ENCODE data around the gene NUDT22.
A peak's percentile ranks its signal among the peaks of the same experiment; 100 is the strongest.
"Not testable (repeated sequence)": the region's sequence is repeated elsewhere in the genome, so short reads cannot be mapped to it uniquely, and the experiment has no call there.

NUDT22 gene

DNA sequence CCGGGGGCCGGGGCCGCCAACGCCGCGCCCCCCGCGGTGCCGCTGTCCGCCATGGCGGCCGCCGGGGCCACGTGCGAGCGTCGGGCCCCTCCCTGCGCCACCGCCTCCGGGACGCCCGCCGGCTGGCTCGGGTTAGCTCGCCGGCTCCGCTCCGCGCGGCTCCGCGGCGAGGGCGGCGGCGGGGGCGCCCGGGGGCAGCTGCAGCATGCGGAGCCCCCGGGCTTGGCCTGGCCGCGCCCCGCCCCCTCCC is 20.5 kb downstream of the NUDT22 start:
- DNase-seq (ENCODE audit: low read depth), result not testable (repeated sequence)

DNA sequence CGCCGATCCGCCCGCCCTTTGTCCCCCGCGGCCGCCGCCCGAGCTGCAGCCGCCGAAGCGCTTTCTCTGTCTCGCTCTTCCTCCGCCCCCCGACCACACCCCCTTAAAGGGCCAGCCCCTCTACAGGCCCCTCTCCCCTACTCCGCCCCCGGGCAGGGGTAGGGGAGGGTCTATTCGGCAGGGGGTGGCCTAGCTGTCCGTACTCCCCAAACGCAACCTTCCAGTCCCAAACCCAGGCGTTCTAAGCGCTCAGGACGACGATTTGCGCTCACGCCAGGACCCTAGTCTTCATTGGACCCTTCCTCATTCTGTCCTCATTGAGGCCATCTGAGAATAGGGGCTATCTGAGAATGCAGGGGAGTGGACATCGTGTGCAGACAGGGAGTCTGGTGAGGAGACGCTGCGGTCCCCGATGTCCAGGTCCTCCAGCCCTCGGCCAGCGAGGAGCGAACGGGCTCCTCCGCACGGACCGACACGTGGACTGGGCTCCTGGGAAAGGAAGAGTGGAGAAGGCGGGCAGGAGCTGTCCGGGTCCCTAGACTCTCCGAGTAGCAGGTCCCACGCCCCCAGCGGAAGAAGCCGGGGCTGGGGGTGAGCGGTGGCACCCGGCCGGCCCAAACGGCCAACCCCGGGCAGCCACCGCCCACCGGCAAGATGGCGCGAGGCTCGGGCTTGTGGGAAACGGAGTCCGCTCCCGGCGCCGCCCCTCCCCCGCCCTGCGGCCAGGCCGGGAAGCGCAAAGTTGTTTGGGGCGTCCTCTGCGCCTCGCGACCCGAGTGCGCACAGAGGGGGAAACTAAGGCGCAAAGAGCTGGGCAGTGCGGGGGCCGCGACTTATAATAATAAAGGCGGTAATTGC is 21.0 kb downstream of the NUDT22 start, which contains the start of gene PPP1R14B:
PPP1R14B (minus strand) TSS at position 73 of the 858 bp plus-strand sequence. CDS start 270 bp downstream, outside the sequence.
- Histone ChIP-seq H3K9me3 (ENCODE audit: control insufficient read depth, low read length) (no peaks in the 10 kb centered on the region), H3K36me3 (ENCODE audit: control insufficient read depth, insufficient read depth, low read length, severe bottlenecking) (peaks cover 14% of the 10 kb centered on the region), H3K27me3 (replicated peaks; ENCODE audit: control insufficient read depth, insufficient read depth, low read length) (no peaks in the 10 kb centered on the region), H3K4me1 (ENCODE audit: control insufficient read depth, insufficient read depth, low read length) (peaks cover 40% of the 10 kb centered on the region), H3K4me3 (ENCODE audit: low read length) (peak within 1 kb of the TSS; percentile 94), H3K9ac (ENCODE audit: low read length) (peak within 1 kb of the TSS; percentile 98)
- peak; percentile 94 for DNase-seq (ENCODE audit: low read depth)

More for the DNA sequence above, 20.5 kb downstream of the NUDT22 start:
- H3K9ac ChIP-seq (ENCODE audit: low read length), result peak overlapping the region; percentile 98
- H3K9me3 ChIP-seq (ENCODE audit: control insufficient read depth, low read length); H3K27me3 ChIP-seq (replicated peaks; ENCODE audit: control insufficient read depth, insufficient read depth, low read length): not testable (repeated sequence)
- H3K4me1 ChIP-seq (ENCODE audit: control insufficient read depth, insufficient read depth, low read length), result peaks cover 38% of the 10 kb centered on the region
- H3K4me3 ChIP-seq (ENCODE audit: low read length), result peak overlapping the region; percentile 94
- peaks cover 14% of the 10 kb centered on the region for H3K36me3 ChIP-seq (ENCODE audit: control insufficient read depth, insufficient read depth, low read length, severe bottlenecking)

DNA sequence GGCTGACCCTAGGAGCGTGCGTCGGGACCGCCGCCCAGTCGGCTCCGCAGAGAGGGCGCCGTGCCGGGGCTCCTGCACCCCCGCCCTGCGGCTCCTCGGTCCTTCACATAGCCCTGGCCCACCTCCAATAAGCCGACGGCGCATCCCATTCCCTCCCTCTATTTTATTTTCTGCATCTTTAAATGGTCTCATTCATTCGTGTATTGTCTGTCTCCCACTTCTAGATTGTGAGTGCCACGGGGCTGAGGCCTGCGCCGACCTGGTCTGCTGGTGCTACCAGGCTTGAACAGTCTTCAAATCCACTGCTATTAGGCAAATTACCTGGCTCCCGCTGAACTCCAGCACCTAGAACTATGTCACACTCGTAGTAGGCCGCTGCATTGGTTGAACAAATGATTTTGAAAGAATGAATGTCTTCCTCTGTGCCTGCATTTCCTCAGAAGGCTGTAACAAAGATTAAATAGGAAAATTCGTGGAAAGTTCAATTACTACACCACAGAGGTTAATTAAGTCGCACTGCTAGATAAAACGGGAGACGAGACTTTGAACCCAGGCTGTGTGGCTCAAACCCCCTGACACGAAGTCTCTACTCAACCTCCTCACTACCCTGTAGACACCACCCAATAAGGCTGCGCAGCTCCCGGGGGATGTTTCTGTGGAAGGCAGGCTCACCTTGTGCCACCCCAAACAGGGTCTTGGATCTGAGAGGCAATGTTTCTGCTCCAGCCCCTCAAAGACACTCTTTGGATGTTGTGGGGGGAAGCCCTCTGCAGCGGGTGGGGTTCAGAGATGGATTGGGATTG is 21.9 kb downstream of the NUDT22 start:
- Histone ChIP-seq H3K4me3 (ENCODE audit: low read length) (peak overlapping the region; percentile 90), H3K4me1 (ENCODE audit: control insufficient read depth, insufficient read depth, low read length) (peaks cover 37% of the 10 kb centered on the region), H3K36me3 (ENCODE audit: control insufficient read depth, insufficient read depth, low read length, severe bottlenecking) (peaks cover 14% of the 10 kb centered on the region), H3K9me3 (ENCODE audit: control insufficient read depth, low read length) (no peaks in the 10 kb centered on the region), H3K9ac (ENCODE audit: low read length) (peak overlapping the region; percentile 93), H3K27me3 (replicated peaks; ENCODE audit: control insufficient read depth, insufficient read depth, low read length) (no peaks in the 10 kb centered on the region)
- no peak for DNase-seq (ENCODE audit: low read depth)

DNA sequence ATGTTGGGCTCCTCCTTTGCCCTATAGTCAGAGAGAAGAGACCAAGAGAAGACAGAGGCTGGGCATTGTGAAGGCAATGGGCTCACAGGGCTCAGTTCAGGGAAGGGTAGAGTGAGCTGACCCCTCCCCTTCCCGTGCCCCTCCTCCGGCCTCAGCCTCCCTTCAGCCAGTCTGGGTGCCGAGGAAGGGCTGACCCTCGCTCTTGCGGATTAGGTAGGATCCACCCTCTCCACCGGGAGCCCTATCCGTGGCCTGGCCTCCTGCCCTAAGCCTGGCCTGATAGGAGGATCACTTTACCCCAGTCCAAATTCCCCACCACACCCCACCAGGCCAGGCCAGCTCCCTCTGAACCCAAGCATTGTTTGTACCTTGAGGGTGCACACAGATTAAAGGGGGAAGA is 22.5 kb downstream of the NUDT22 start:
- Histone ChIP-seq H3K36me3 (ENCODE audit: control insufficient read depth, insufficient read depth, low read length, severe bottlenecking) (peaks cover 8% of the 10 kb centered on the region), H3K9ac (ENCODE audit: low read length) (peak overlapping the region; percentile 93), H3K4me3 (ENCODE audit: low read length) (no peak overlapping the region), H3K27me3 (replicated peaks; ENCODE audit: control insufficient read depth, insufficient read depth, low read length) (no peaks in the 10 kb centered on the region), H3K9me3 (ENCODE audit: control insufficient read depth, low read length) (no peaks in the 10 kb centered on the region), H3K4me1 (ENCODE audit: control insufficient read depth, insufficient read depth, low read length) (peaks cover 38% of the 10 kb centered on the region)
- DNase-seq (ENCODE audit: low read depth), result no peak

DNA sequence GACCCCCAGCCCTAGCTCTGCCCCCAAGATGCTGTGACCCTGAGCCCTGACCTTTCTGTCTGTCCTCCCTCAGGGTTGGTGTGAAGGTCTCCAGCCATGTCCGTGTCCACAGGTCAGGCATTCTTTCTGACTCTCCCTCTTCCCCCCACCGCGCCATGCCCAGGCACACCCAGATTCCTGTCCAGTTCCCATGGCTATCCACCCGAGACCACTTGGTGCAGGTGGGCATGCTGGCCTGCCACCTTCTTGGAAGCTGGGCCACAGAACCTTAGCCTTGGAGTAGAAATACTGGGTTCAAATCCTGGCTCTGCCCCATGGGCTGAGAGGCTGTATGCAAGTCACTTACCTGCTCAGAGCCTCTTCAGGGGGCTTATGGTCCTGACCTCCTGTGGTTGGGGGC is 23.0 kb downstream of the NUDT22 start:
- Histone ChIP-seq H3K36me3 (ENCODE audit: control insufficient read depth, insufficient read depth, low read length, severe bottlenecking) (peaks cover 3% of the 10 kb centered on the region), H3K9me3 (ENCODE audit: control insufficient read depth, low read length) (no peaks in the 10 kb centered on the region), H3K9ac (ENCODE audit: low read length) (no peak overlapping the region), H3K4me3 (ENCODE audit: low read length) (no peak overlapping the region), H3K27me3 (replicated peaks; ENCODE audit: control insufficient read depth, insufficient read depth, low read length) (no peaks in the 10 kb centered on the region), H3K4me1 (ENCODE audit: control insufficient read depth, insufficient read depth, low read length) (peaks cover 34% of the 10 kb centered on the region)
- DNase-seq (ENCODE audit: low read depth), result no peak

DNA sequence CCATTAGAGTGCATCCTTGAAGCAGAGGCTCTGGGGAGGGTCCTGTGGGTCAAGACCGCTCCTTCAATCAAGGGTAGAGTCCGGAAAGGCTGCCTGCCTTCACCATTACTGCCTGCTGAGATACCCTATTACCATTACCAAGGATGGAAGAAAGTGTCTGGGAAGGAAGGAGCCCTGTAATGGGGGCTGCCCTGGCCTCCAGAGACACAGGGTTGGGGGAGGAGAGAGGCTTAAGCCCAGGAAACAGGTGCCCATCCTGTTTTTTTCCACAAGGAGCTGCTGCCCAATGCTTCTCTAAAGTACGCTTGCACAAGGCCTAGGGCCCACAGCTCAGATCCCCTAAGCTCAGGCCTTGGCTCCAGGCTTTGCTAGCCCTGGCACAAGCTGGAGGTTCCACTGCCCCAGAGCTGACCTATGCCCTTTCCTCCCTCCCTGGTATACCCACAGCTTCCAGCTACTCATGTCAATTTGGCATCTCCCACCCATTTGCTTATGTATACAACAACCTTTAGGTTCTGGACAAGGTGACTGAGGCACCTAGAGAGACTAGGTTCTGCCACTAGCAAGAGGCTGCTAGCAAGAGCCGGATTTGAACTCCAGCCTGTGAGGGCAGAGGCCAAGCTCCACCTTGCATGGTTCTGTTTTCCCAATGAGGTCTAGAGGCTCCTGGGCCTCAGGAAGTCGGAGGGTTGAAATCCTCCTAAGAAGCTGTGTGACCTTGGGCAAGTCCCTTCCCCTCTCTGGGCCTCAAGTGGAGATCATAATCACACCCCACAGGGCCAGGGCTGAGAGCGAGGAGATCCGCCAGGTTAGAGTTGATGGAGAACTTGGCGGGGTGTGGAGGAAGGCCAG is 23.7 kb downstream of the NUDT22 start:
- H3K4me3 ChIP-seq (ENCODE audit: low read length), result no peak overlapping the region
- no peak overlapping the region for H3K9ac ChIP-seq (ENCODE audit: low read length)
- H3K9me3 ChIP-seq (ENCODE audit: control insufficient read depth, low read length), result no peaks in the 10 kb centered on the region
- H3K4me1 ChIP-seq (ENCODE audit: control insufficient read depth, insufficient read depth, low read length), result peaks cover 31% of the 10 kb centered on the region
- DNase-seq (ENCODE audit: low read depth), result no peak
- H3K36me3 ChIP-seq (ENCODE audit: control insufficient read depth, insufficient read depth, low read length, severe bottlenecking), result no peaks in the 10 kb centered on the region
- no peaks in the 10 kb centered on the region for H3K27me3 ChIP-seq (replicated peaks; ENCODE audit: control insufficient read depth, insufficient read depth, low read length)

DNA sequence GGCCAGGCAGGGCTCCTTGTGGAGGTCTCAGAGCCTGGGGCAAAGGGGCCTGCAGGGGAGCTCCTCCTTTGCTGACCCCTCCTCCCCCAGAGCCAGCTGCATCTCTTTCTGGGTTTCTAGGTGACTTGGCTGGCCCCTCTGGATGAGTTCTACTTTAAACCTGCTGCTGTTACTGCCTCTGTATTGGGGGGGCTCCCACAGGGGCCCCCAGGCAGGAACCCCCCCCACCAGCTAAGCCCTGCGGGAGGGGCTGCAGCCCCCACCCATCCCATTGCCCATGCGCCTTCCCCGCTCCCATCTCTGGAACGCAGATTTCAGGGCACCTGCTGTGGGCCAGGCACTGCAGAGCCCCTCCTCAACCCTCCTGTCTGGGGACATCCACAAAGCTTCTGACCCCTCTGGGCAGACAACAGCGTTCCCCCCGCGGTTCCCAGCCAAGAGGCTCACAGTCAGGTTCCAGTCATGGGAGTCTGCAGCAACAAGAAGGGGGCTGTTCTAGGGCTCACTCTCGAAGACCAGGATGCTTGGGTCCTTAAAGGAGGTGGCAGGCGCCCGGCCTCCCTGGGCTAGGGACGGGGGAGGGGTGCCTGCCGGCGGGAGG is 24.4 kb downstream of the NUDT22 start:
- peak overlapping the region; percentile 81 for H3K4me3 ChIP-seq (ENCODE audit: low read length)
- no peak for DNase-seq (ENCODE audit: low read depth)

DNA sequence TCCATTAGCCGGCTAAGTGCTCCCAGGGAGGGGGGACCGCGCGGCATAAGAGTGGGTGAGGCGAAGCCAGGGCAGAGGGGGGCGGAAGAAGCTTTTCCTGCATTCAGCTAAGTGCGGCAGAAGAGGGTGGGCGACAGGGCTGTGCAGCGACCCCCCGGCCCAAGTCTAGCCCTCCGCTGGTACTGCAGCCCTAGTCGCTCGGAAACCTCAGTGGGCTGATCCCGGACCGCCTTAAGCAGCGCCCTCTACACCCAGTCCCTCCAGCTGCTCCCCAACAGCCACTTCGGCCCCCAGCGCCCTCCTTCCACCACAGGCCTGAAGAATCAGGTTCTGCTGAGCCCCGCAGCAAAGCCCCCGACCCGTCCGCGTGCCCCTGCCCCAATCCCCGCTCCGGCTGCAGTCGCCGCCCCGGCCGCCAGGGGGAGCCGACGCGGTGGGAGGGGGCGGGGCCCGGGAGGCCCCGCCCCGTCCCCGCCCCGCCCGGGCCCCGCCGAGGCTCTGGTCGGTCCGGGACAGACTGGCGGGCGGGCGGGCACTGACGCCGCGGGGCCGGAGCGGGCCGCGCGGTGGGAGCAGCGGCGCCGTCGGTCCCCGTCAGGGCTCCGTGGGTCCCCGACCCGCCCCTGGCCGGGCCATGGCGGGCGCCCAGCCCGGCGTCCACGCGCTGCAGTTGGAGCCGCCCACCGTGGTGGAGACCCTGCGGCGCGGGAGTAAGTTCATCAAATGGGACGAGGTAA is 25.1 kb downstream of the NUDT22 start, which contains the start of gene PLCB3:
PLCB3 (plus strand) TSS at position 515 of the 737 bp plus-strand sequence; CDS start at position 635, 120 bp downstream.
- H3K9ac ChIP-seq (ENCODE audit: low read length), result peak within 1 kb of the TSS; percentile 92
- peak; percentile 84 for DNase-seq (ENCODE audit: low read depth)
- H3K9me3 ChIP-seq (ENCODE audit: control insufficient read depth, low read length), result no peaks in the 10 kb centered on the region
- H3K4me3 ChIP-seq (ENCODE audit: low read length), result peak within 1 kb of the TSS; percentile 93
- peaks cover 12% of the 10 kb centered on the region for H3K36me3 ChIP-seq (ENCODE audit: control insufficient read depth, insufficient read depth, low read length, severe bottlenecking)
- peaks cover 29% of the 10 kb centered on the region for H3K4me1 ChIP-seq (ENCODE audit: control insufficient read depth, insufficient read depth, low read length)
- no peaks in the 10 kb centered on the region for H3K27me3 ChIP-seq (replicated peaks; ENCODE audit: control insufficient read depth, insufficient read depth, low read length)

More for the DNA sequence above, 24.4 kb downstream of the NUDT22 start:
- Histone ChIP-seq H3K36me3 (ENCODE audit: control insufficient read depth, insufficient read depth, low read length, severe bottlenecking) (peaks cover 5% of the 10 kb centered on the region), H3K4me1 (ENCODE audit: control insufficient read depth, insufficient read depth, low read length) (peaks cover 29% of the 10 kb centered on the region), H3K9ac (ENCODE audit: low read length) (peak overlapping the region; percentile 79), H3K27me3 (replicated peaks; ENCODE audit: control insufficient read depth, insufficient read depth, low read length) (no peaks in the 10 kb centered on the region), H3K9me3 (ENCODE audit: control insufficient read depth, low read length) (no peaks in the 10 kb centered on the region)

DNA sequence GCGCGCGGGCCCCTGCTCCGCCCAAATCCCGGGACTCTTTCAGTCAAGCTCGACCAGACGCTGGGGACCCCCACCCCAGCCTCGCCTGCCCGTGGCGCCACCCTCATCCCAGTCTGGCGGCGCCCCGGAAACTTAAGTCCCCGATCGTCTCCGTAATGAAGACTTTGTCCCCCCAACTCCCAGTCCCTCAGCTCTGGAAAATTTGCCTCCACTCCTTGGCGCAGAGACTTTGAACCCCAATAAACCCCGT is 25.6 kb downstream of the NUDT22 start:
- H3K4me1 ChIP-seq (ENCODE audit: control insufficient read depth, insufficient read depth, low read length), result peaks cover 29% of the 10 kb centered on the region
- H3K4me3 ChIP-seq (ENCODE audit: low read length), result peak overlapping the region; percentile 93
- no peaks in the 10 kb centered on the region for H3K27me3 ChIP-seq (replicated peaks; ENCODE audit: control insufficient read depth, insufficient read depth, low read length)
- no peak for DNase-seq (ENCODE audit: low read depth)
- peak overlapping the region; percentile 92 for H3K9ac ChIP-seq (ENCODE audit: low read length)
- H3K9me3 ChIP-seq (ENCODE audit: control insufficient read depth, low read length), result no peaks in the 10 kb centered on the region
- H3K36me3 ChIP-seq (ENCODE audit: control insufficient read depth, insufficient read depth, low read length, severe bottlenecking), result peaks cover 17% of the 10 kb centered on the region
